ENCODE data around the gene BRI3. TPM values are rescaled to one million over a fixed set of nuclear protein-coding genes. Genes with fewer than 3 reads are reported as not detected.

Gene BRI3
- total and polyA plus RNA-seq, 2 of the 8 experiments (the other 6 are each of a cell fraction or from before 2014, with no cell fraction given) = 77.5 to 93.4 TPM

GRCh38 chr7:98252425-98253054, 28.9 kb upstream of the BRI3 start:
- Histone ChIP-seq H3K9ac (replicated peaks in 1 of 4; ENCODE audit: extremely low read depth in 1 of 4, low read depth in 3 of 4, low read length in 3 of 4) (peak overlapping the region; percentile 26 to 57 (median 39); a peak in 3 of 7 replicates), H3K18ac (ENCODE audit: extremely low read depth, low read length) (no peak overlapping the region; the same call in none of the 2 replicates), H2AK5ac (ENCODE audit: low read depth, low read length) (no peak overlapping the region), H2BK5ac (ENCODE audit: low read depth, low read length) (no peak overlapping the region), H3K4me1 (replicated peaks in 1 of 4; ENCODE audit: control insufficient read depth in 3 of 4, insufficient read depth in 4 of 4, low read length in 3 of 4) (peaks cover 0 to 14% (median 3%) of the 10 kb centered on the region in 4 experiments; a peak in 4 of 7 replicates), H3K27ac (ENCODE audit: low read depth, low read length) (no peak overlapping the region; the same call in 1 of the 2 replicates), H2BK15ac (ENCODE audit: low read length) (no peak overlapping the region), H3K23ac (ENCODE audit: insufficient read length) (no peak overlapping the region), H2AFZ (ENCODE audit: low read length) (no peak overlapping the region), H3K14ac (ENCODE audit: insufficient read length) (no peak overlapping the region), H3K56ac (replicated peaks; ENCODE audit: insufficient read length, low read depth, low read length) (peak overlapping the region; percentile 78), H4K91ac (replicated peaks; ENCODE audit: insufficient read length, low read length) (no peak overlapping the region), H3K79me1 (ENCODE audit: low read depth, low read length) (no peaks in the 10 kb centered on the region; the same call in 1 of the 2 replicates), H3K27me3 (replicated peaks in 1 of 4; ENCODE audit: control insufficient read depth in 3 of 4, extremely low read depth in 1 of 4, insufficient read depth in 3 of 4, low read length in 3 of 4) (no peaks in the 10 kb centered on the region), H3K23me2 (ENCODE audit: low read depth, low read length) (peaks cover 6% of the 10 kb centered on the region), H2BK120ac (replicated peaks; ENCODE audit: low read depth, low read length) (no peak overlapping the region), H2BK20ac (ENCODE audit: low read length) (no peak overlapping the region), H3K4me2 (ENCODE audit: insufficient read depth in 1 of 2, low read depth in 2 of 2, low read length in 2 of 2) (peak overlapping the region; percentile 91 to 94), H2BK12ac (ENCODE audit: low read depth, low read length) (no peak overlapping the region), H3K4me3 (ENCODE audit: extremely low read depth in 1 of 4, insufficient read depth in 2 of 4, low read depth in 3 of 4, low read length in 4 of 4) (peak overlapping the region; percentile 77 to 91 (median 86)), H3K36me3 (ENCODE audit: control insufficient read depth in 2 of 4, insufficient read depth in 4 of 4, low read length in 3 of 4) (no peaks in the 10 kb centered on the region; a peak in 3 of 8 replicates), H4K8ac (ENCODE audit: extremely low read depth, insufficient read depth, low read length) (no peak overlapping the region), H3K9me3 (ENCODE audit: insufficient read depth in 2 of 2, low read depth in 1 of 2, low read length in 1 of 2) (no peaks in the 10 kb centered on the region), H3K4ac (replicated peaks; ENCODE audit: insufficient read length, low read depth, low read length) (no peak overlapping the region), H3K79me2 (ENCODE audit: control insufficient read depth in 1 of 2, insufficient read depth in 2 of 2, low read length in 2 of 2) (peaks cover 0 to 7% of the 10 kb centered on the region in 2 experiments; a peak in 1 of 4 replicates), H4K5ac (ENCODE audit: insufficient read length, low read depth, low read length) (peak overlapping the region; percentile 77), H4K20me1 (replicated peaks in 1 of 2; ENCODE audit: control insufficient read depth in 1 of 2, insufficient read depth in 2 of 2, low read length in 2 of 2) (peaks cover 0 to 2% of the 10 kb centered on the region in 2 experiments)
- DNase-seq (ENCODE audit: low read depth in 1 of 2, low spot score in 2 of 2) (no peak), FAIRE-seq (no peak)
- ChIA-PET CTCF (ENCODE audit: partially characterized antibody) (interaction anchor here (1.0 to 1.5 kb wide), 3 partner anchors 13 to 148 kb away, joined by 3 to 4 read pairs (median 4); partner anchors contain the start of gene BAIAP2L1), POLR2A (ENCODE audit: partially characterized antibody) (interaction anchor here (0.5 kb wide), 1 partner anchor 550 kb away, joined by 3 read pairs; no protein-coding TSS in a partner anchor)
- TF ChIP-seq PHF8 (conservative IDR thresholded peaks at IDR 0.05; ENCODE audit: low read depth, low read length) (peak; percentile 64), FOSL1 (IDR thresholded peaks at IDR 0.05; ENCODE audit: insufficient read depth, low read depth, low read length) (0 out of 2 replicates have a peak, but pooled peaks have one; percentile 7), KDM4A (IDR thresholded peaks at IDR 0.05; ENCODE audit: low read depth, low read length, severe bottlenecking) (peak; percentile 74), SIX5 (IDR thresholded peaks at IDR 0.05; ENCODE audit: low read depth, low read length) (no peak), SAP30 (IDR thresholded peaks at IDR 0.05; ENCODE audit: insufficient read depth, insufficient replicate concordance, low read length) (no peak), RBBP5 (IDR thresholded peaks at IDR 0.05; ENCODE audit: borderline replicate concordance, low read depth, low read length) (0 out of 2 replicates have a peak, but pooled peaks have one; percentile 22), MAX (IDR thresholded peaks at IDR 0.05) (peak; percentile 13; the same call in 1 of the 2 replicates)
- whole genome bisulfite sequencing, 2 experiments (ENCODE audit: extremely low coverage in 1 of 2, insufficient coverage in 1 of 2, insufficient read length in 1 of 2, insufficient replicate concordance in 2 of 2, low coverage in 1 of 2, low lambda C conversion rate in 2 of 2, missing lambda C conversion rate in 1 of 2) = 20% methylated on average over 25 of the region's 32 CpGs; no CpG with 5 or more reads in 1 of the 2 experiments
